Upper lobe of left lung (tissue), 4 donors: Measurements from ENCODE around the gene AKAP12.

Experiments used
- EP300 ChIP-seq, 4 donors: sonication (generic); formaldehyde crosslinking; IDR thresholded peaks; one replicate each; pipeline ENCODE4 v1.5.1; 2017; ENCODE audit warnings: antibody characterized with exemption in 4 of 4, control low read depth in 2 of 4
- TF ChIP-seq, protein P1 (sequence below), 6 experiments: fragments of 450-650 bp in 4 of 6; fragments of 200-600 bp in 2 of 6; sonication (generic) in 2 of 6; IDR thresholded peaks; one replicate each; pipeline ENCODE4 v1.5.1; 2016 to 2019; ENCODE audit warnings: antibody characterized with exemption in 6 of 6

DNA sequence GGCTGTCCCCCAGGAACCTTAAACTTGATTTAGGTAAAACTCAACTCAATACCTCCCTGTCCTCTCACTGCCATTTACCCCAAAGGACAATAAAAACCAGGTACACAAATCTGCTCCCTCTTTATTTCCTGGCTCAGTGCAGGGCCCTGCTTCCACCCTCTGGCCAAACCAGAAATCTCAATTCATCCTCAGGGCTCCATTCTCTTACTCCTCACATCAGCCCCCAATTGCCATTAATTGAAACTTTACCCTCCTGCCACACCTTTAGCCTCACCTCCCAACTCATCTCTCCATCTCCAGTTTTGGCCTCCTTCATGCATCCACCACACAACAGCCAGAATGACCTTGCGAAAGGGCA, 141.1 kb downstream of the AKAP12 start:
- TF ChIP-seq, protein P1, sequence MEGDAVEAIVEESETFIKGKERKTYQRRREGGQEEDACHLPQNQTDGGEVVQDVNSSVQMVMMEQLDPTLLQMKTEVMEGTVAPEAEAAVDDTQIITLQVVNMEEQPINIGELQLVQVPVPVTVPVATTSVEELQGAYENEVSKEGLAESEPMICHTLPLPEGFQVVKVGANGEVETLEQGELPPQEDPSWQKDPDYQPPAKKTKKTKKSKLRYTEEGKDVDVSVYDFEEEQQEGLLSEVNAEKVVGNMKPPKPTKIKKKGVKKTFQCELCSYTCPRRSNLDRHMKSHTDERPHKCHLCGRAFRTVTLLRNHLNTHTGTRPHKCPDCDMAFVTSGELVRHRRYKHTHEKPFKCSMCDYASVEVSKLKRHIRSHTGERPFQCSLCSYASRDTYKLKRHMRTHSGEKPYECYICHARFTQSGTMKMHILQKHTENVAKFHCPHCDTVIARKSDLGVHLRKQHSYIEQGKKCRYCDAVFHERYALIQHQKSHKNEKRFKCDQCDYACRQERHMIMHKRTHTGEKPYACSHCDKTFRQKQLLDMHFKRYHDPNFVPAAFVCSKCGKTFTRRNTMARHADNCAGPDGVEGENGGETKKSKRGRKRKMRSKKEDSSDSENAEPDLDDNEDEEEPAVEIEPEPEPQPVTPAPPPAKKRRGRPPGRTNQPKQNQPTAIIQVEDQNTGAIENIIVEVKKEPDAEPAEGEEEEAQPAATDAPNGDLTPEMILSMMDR (IDR thresholded peaks at IDR 0.05), result no peak
- TF ChIP-seq EP300 (IDR thresholded peaks at IDR 0.05), result no peak
